Measurements from ENCODE around the gene KCNE1. TPM values are rescaled to one million over a fixed set of nuclear protein-coding genes. Genes with fewer than 3 reads are reported as not detected.

Gene KCNE1
- total RNA-seq, 2 experiments from 2014 or later, result not detected

- intact Hi-C loops (cut with micrococcal nuclease), result no loop called here
- DNase-seq, result no peak
- H3K4me1 Mint-ChIP-seq (ENCODE audit: low read depth), result peaks cover 9% of the 10 kb centered on the region
- H3K36me3 Mint-ChIP-seq (ENCODE audit: low read depth), result peaks cover 3% of the 10 kb centered on the region
- H3K27ac Mint-ChIP-seq, result no peak overlapping the region
- no peaks in the 10 kb centered on the region for H3K27me3 Mint-ChIP-seq (ENCODE audit: low read depth)
- CTCF ChIA-PET, result no interaction called here
- no peak overlapping the region for H3K4me3 Mint-ChIP-seq
- H3K9me3 Mint-ChIP-seq, result no peaks in the 10 kb centered on the region
Observed at GRCh38 chr21:34548781-34549376, 36.9 kb upstream of the KCNE1 start.

- no peak for DNase-seq
- Mint-ChIP-seq H3K27me3 (ENCODE audit: low read depth) (no peaks in the 10 kb centered on the region), H3K4me3 (no peak overlapping the region), H3K27ac (no peak overlapping the region), H3K9me3 (peaks cover 3% of the 10 kb centered on the region), H3K4me1 (ENCODE audit: low read depth) (peaks cover 6% of the 10 kb centered on the region), H3K36me3 (ENCODE audit: low read depth) (peaks cover 6% of the 10 kb centered on the region)
- intact Hi-C loops (cut with micrococcal nuclease), result no loop called here
- CTCF ChIA-PET, result no interaction called here
Observed at GRCh38 chr21:34546542-34546941, 34.5 kb upstream of the KCNE1 start.

DNA sequence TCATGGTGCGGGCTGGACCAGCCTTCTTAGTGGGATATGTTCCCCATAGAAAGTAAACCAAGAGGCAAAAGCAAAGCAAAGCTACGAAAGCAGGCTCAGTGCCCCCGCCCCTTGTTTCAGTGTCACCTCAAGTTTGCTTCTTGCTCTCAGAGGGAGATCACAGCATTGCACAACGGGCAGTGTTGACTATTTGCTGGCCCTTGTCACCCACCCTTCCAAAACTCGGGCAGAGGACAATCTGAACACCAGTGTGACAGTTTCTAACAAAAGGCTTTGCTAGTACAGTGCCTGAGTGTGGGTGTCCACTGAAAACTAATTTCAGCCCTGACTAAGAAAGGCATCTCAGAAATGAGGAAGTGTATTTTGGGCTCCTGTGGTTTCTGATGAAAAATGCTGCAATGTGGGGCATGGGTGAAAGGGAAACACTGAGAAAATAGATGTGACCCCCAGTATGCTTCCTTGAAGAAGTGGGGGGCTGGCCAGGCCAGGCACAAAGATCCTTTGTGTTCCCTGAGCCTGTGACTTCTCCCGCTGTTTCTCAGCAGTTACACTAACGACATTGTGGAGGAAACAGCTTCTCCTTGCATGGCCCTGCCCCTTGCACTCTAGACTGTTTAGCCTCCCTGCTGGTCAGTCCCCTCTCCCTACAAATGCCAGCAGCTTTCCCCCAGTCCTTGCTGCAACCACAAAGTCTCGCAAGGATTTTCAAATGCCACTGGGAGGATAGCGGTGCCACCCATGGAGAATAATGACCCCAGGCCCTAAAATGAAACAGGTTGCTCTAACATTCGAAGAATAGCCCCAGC is 33.3 kb upstream of the KCNE1 start:
- peaks cover 3% of the 10 kb centered on the region for H3K9me3 Mint-ChIP-seq
- intact Hi-C loops (cut with micrococcal nuclease), result no loop called here
- H3K4me1 Mint-ChIP-seq (ENCODE audit: low read depth), result peaks cover 6% of the 10 kb centered on the region
- DNase-seq, result no peak
- no peaks in the 10 kb centered on the region for H3K27me3 Mint-ChIP-seq (ENCODE audit: low read depth)
- no peak overlapping the region for H3K4me3 Mint-ChIP-seq
- H3K27ac Mint-ChIP-seq, result no peak overlapping the region
- peaks cover 3% of the 10 kb centered on the region for H3K36me3 Mint-ChIP-seq (ENCODE audit: low read depth)
- CTCF ChIA-PET, result no interaction called here

- Mint-ChIP-seq H3K36me3 (ENCODE audit: low read depth) (peaks cover 3% of the 10 kb centered on the region), H3K4me1 (ENCODE audit: low read depth) (peaks cover 6% of the 10 kb centered on the region), H3K27ac (no peak overlapping the region), H3K4me3 (no peak overlapping the region), H3K9me3 (peaks cover 3% of the 10 kb centered on the region), H3K27me3 (ENCODE audit: low read depth) (no peaks in the 10 kb centered on the region)
- CTCF ChIA-PET, result interaction anchor here (0.6 kb wide), 1 partner anchor 273 kb away, joined by 3 read pairs; no protein-coding TSS in a partner anchor
- peak; percentile 35 for DNase-seq
- intact Hi-C loops (cut with micrococcal nuclease), result no loop called here
Observed at GRCh38 chr21:34544032-34544496, 32.1 kb upstream of the KCNE1 start.

DNA sequence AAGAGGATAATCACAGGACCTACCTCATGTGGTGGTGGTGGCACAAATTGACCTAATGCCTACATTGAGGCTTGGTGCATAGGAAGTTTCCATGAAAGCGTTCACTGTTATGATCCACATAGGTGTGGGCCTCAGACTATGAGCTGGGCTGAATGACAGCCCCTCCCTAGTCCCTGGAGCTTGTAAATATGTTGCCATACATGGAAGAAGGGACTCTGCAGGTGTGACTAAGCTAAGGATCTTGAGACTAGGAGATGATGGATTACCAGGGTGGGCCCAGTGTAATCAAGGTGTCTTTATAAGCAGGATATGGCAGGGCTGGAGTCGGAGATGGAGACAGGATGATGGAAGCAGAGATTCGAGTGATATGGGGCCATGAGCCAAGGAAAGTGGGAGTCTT is 31.0 kb upstream of the KCNE1 start:
- no peaks in the 10 kb centered on the region for H3K27me3 Mint-ChIP-seq (ENCODE audit: low read depth)
- H3K36me3 Mint-ChIP-seq (ENCODE audit: low read depth), result peaks cover 3% of the 10 kb centered on the region
- peaks cover 6% of the 10 kb centered on the region for H3K4me1 Mint-ChIP-seq (ENCODE audit: low read depth)
- CTCF ChIA-PET, result interaction anchor here (0.6 kb wide), 1 partner anchor 13 kb away, joined by 4 read pairs; no protein-coding TSS in a partner anchor
- DNase-seq, result no peak
- H3K9me3 Mint-ChIP-seq, result peaks cover 3% of the 10 kb centered on the region
- H3K27ac Mint-ChIP-seq, result no peak overlapping the region
- intact Hi-C loops (cut with micrococcal nuclease), result no loop called here
- H3K4me3 Mint-ChIP-seq, result no peak overlapping the region

- CTCF ChIA-PET, result no interaction called here
- Mint-ChIP-seq H3K27ac (no peak overlapping the region), H3K27me3 (ENCODE audit: low read depth) (no peaks in the 10 kb centered on the region), H3K4me3 (no peak overlapping the region), H3K36me3 (ENCODE audit: low read depth) (peaks cover 3% of the 10 kb centered on the region), H3K9me3 (peaks cover 3% of the 10 kb centered on the region), H3K4me1 (ENCODE audit: low read depth) (peaks cover 3% of the 10 kb centered on the region)
- no peak for DNase-seq
- intact Hi-C loops (cut with micrococcal nuclease), result no loop called here
Observed at GRCh38 chr21:34540206-34540605, 28.2 kb upstream of the KCNE1 start.

GRCh38 chr21:34537838-34538237 is 25.8 kb upstream of the KCNE1 start:
- Mint-ChIP-seq H3K27me3 (ENCODE audit: low read depth) (no peaks in the 10 kb centered on the region), H3K9me3 (no peaks in the 10 kb centered on the region), H3K4me1 (ENCODE audit: low read depth) (no peaks in the 10 kb centered on the region), H3K27ac (no peak overlapping the region), H3K4me3 (no peak overlapping the region), H3K36me3 (ENCODE audit: low read depth) (no peaks in the 10 kb centered on the region)
- intact Hi-C loops (cut with micrococcal nuclease), result no loop called here
- DNase-seq, result no peak
- CTCF ChIA-PET, result no interaction called here

DNA sequence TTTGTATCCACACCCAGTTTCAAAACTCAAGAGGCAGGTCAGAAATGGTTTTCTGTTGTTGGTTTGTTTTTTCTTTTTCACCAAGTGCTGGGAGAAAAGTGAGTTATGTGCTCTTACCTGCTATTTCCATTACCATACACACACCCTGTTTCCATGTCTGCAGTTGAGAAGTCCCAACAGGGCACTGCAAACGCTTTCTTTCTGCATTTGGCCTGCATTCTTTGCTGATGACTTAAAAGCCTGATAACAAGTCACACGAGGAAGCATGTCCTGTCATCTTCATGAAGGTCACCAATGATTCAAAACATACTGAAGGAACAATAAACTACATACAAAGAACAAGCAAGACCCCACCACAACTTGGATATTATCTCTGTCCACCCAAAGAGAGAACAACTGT is 24.8 kb upstream of the KCNE1 start:
- Mint-ChIP-seq H3K4me1 (ENCODE audit: low read depth) (no peaks in the 10 kb centered on the region), H3K9me3 (no peaks in the 10 kb centered on the region), H3K36me3 (ENCODE audit: low read depth) (no peaks in the 10 kb centered on the region), H3K4me3 (no peak overlapping the region), H3K27ac (no peak overlapping the region), H3K27me3 (ENCODE audit: low read depth) (no peaks in the 10 kb centered on the region)
- intact Hi-C loops (cut with micrococcal nuclease), result no loop called here
- CTCF ChIA-PET, result no interaction called here
- no peak for DNase-seq

DNA sequence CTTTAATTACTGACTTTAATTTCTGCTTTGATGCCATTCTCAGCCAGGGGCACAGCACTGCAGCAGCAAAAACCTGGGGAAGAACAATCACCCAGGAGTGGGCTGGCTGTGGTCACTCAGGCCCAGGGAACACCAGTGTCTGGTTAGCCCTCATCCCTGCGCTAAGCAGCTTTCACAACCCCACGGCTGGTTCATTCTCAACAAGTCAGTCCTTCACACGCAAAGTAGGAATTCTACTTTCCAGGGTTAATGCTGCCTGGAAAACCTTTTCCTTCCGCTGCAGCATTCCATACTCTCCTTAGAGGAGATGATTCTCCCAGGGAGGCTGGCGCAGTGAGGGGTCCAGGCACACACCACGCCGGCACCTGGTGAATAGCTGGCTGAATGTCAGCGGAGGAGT is 24.3 kb upstream of the KCNE1 start:
- CTCF ChIA-PET, result no interaction called here
- no peaks in the 10 kb centered on the region for H3K36me3 Mint-ChIP-seq (ENCODE audit: low read depth)
- no peak overlapping the region for H3K27ac Mint-ChIP-seq
- no peaks in the 10 kb centered on the region for H3K27me3 Mint-ChIP-seq (ENCODE audit: low read depth)
- DNase-seq, result no peak
- intact Hi-C loops (cut with micrococcal nuclease), result no loop called here
- no peak overlapping the region for H3K4me3 Mint-ChIP-seq
- no peaks in the 10 kb centered on the region for H3K9me3 Mint-ChIP-seq
- H3K4me1 Mint-ChIP-seq (ENCODE audit: low read depth), result no peaks in the 10 kb centered on the region

- Mint-ChIP-seq H3K4me3 (no peak overlapping the region), H3K4me1 (ENCODE audit: low read depth) (no peaks in the 10 kb centered on the region), H3K27me3 (ENCODE audit: low read depth) (no peaks in the 10 kb centered on the region), H3K27ac (no peak overlapping the region), H3K9me3 (no peaks in the 10 kb centered on the region), H3K36me3 (ENCODE audit: low read depth) (no peaks in the 10 kb centered on the region)
- intact Hi-C loops (cut with micrococcal nuclease), result no loop called here
- CTCF ChIA-PET, result no interaction called here
- DNase-seq, result no peak
Observed at GRCh38 chr21:34535886-34536285, 23.9 kb upstream of the KCNE1 start.

DNA sequence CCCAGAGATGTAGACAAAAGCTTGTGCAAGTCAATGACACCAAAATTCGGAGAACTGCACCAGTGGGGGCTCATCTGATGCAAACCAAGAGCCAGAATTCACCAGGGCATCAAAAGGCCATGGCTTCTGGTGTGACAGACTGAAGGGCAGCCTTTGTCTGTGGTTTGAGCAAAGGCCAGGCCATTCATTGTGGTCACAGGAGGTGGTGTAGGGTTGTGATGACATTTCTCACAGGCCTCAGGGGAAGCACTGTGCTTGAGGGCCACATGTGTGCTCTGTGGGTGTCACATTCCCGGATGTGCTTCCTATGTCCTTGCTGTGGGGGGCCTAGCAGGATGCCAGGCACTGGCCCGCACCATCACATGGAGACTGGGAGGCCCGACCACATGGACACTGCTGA is 22.5 kb upstream of the KCNE1 start:
- Mint-ChIP-seq H3K9me3 (peaks cover 3% of the 10 kb centered on the region), H3K4me3 (no peak overlapping the region), H3K27me3 (ENCODE audit: low read depth) (no peaks in the 10 kb centered on the region), H3K27ac (no peak overlapping the region), H3K4me1 (ENCODE audit: low read depth) (peaks cover 3% of the 10 kb centered on the region), H3K36me3 (ENCODE audit: low read depth) (no peaks in the 10 kb centered on the region)
- CTCF ChIA-PET, result interaction anchor here (0.8 kb wide), 1 partner anchor 24 kb away, joined by 4 read pairs; no protein-coding TSS in a partner anchor
- no peak for DNase-seq
- intact Hi-C loops (cut with micrococcal nuclease), result no loop called here

- H3K36me3 Mint-ChIP-seq (ENCODE audit: low read depth), result no peaks in the 10 kb centered on the region
- no peaks in the 10 kb centered on the region for H3K27me3 Mint-ChIP-seq (ENCODE audit: low read depth)
- H3K27ac Mint-ChIP-seq, result no peak overlapping the region
- H3K4me1 Mint-ChIP-seq (ENCODE audit: low read depth), result peaks cover 3% of the 10 kb centered on the region
- H3K9me3 Mint-ChIP-seq, result peaks cover 3% of the 10 kb centered on the region
- no peak for DNase-seq
- CTCF ChIA-PET, result interaction anchor here (0.8 to 1.1 kb wide), 2 partner anchors 24 to 109 kb away, joined by 3 to 4 read pairs; no protein-coding TSS in a partner anchor
- intact Hi-C loops (cut with micrococcal nuclease), result no loop called here
- H3K4me3 Mint-ChIP-seq, result no peak overlapping the region
Observed at GRCh38 chr21:34533938-34534337, 21.9 kb upstream of the KCNE1 start.

GRCh38 chr21:34531399-34531798 is 19.4 kb upstream of the KCNE1 start:
- Mint-ChIP-seq H3K4me1 (ENCODE audit: low read depth) (peaks cover 16% of the 10 kb centered on the region), H3K36me3 (ENCODE audit: low read depth) (no peaks in the 10 kb centered on the region), H3K4me3 (no peak overlapping the region), H3K9me3 (peaks cover 3% of the 10 kb centered on the region), H3K27ac (no peak overlapping the region), H3K27me3 (ENCODE audit: low read depth) (no peaks in the 10 kb centered on the region)
- intact Hi-C loops (cut with micrococcal nuclease), result no loop called here
- CTCF ChIA-PET, result no interaction called here
- DNase-seq, result no peak
